ENCODE results near the gene IRF7. TPM values are rescaled to one million over a fixed set of nuclear protein-coding genes. Genes with fewer than 3 reads are reported as not detected.

IRF7 gene
- total and polyA plus RNA-seq, 2 experiments from 2014 or later = 12.3 to 17.3 TPM

DNA sequence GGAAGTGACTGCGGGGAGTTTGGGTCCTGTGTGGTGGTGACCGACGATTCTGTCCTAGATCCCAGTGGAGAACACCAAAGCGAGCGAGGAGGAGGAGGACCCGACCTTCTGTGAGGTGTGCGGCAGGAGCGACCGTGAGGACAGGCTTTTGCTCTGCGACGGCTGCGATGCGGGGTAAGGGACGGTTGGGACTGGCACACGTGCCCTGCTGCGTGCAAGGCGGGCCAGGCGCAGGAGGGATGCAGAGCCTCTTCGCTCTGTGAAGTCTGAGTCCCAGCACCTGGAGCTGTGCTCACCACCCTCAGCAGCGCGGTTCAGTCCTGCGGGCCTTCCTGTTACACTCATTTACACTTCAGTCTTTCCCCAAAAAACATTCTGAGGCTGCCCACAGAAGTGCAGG, 23.2 kb downstream of the IRF7 start:
- H3K4me1 Mint-ChIP-seq = no peaks in the 10 kb centered on the region; the same call in 2 of the 3 replicates
- H4K20me1 ChIP-seq (replicated peaks; ENCODE audit: insufficient read depth) = peaks cover 24% of the 10 kb centered on the region
- H3K36me3 ChIP-seq (ENCODE audit: insufficient read depth) = peaks cover 22% of the 10 kb centered on the region; the same call in 1 of the 2 replicates

More for the DNA sequence above, 23.2 kb downstream of the IRF7 start:
- no peak overlapping the region for H3K27ac ChIP-seq (ENCODE audit: low read depth)
- peaks cover 19% of the 10 kb centered on the region; the same call in 1 of the 2 replicates for H3K79me2 ChIP-seq (replicated peaks; ENCODE audit: insufficient read depth)
- no peaks in the 10 kb centered on the region for H3K9me2 ChIP-seq (ENCODE audit: insufficient read depth)
- H3K36me3 Mint-ChIP-seq (ENCODE audit: low read depth) = peaks cover 83% of the 10 kb centered on the region
- TF ChIP-seq ZNF331 (CRISPR knock-in tag; IDR thresholded peaks at IDR 0.05; ENCODE audit: low read depth) (no peak), JUNB (IDR thresholded peaks at IDR 0.05; ENCODE audit: unreplicated experiment) (no peak), ZNF114 (CRISPR knock-in tag; IDR thresholded peaks at IDR 0.05) (no peak), NANOG (IDR thresholded peaks at IDR 0.05; ENCODE audit: borderline replicate concordance) (no peak), EZH2 (IDR thresholded peaks at IDR 0.05; ENCODE audit: low read depth, unreplicated experiment) (no peak), EZH2phosphoT487 (IDR thresholded peaks at IDR 0.05; ENCODE audit: unreplicated experiment) (no peak), CREB1 (CRISPR knock-in tag; IDR thresholded peaks at IDR 0.05; ENCODE audit: low read depth) (no peak)
- TF ChIP-seq, protein P1, sequence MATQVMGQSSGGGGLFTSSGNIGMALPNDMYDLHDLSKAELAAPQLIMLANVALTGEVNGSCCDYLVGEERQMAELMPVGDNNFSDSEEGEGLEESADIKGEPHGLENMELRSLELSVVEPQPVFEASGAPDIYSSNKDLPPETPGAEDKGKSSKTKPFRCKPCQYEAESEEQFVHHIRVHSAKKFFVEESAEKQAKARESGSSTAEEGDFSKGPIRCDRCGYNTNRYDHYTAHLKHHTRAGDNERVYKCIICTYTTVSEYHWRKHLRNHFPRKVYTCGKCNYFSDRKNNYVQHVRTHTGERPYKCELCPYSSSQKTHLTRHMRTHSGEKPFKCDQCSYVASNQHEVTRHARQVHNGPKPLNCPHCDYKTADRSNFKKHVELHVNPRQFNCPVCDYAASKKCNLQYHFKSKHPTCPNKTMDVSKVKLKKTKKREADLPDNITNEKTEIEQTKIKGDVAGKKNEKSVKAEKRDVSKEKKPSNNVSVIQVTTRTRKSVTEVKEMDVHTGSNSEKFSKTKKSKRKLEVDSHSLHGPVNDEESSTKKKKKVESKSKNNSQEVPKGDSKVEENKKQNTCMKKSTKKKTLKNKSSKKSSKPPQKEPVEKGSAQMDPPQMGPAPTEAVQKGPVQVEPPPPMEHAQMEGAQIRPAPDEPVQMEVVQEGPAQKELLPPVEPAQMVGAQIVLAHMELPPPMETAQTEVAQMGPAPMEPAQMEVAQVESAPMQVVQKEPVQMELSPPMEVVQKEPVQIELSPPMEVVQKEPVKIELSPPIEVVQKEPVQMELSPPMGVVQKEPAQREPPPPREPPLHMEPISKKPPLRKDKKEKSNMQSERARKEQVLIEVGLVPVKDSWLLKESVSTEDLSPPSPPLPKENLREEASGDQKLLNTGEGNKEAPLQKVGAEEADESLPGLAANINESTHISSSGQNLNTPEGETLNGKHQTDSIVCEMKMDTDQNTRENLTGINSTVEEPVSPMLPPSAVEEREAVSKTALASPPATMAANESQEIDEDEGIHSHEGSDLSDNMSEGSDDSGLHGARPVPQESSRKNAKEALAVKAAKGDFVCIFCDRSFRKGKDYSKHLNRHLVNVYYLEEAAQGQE (IDR thresholded peaks at IDR 0.05; ENCODE audit: unreplicated experiment) = no peak
- TF ChIP-seq, protein P2, sequence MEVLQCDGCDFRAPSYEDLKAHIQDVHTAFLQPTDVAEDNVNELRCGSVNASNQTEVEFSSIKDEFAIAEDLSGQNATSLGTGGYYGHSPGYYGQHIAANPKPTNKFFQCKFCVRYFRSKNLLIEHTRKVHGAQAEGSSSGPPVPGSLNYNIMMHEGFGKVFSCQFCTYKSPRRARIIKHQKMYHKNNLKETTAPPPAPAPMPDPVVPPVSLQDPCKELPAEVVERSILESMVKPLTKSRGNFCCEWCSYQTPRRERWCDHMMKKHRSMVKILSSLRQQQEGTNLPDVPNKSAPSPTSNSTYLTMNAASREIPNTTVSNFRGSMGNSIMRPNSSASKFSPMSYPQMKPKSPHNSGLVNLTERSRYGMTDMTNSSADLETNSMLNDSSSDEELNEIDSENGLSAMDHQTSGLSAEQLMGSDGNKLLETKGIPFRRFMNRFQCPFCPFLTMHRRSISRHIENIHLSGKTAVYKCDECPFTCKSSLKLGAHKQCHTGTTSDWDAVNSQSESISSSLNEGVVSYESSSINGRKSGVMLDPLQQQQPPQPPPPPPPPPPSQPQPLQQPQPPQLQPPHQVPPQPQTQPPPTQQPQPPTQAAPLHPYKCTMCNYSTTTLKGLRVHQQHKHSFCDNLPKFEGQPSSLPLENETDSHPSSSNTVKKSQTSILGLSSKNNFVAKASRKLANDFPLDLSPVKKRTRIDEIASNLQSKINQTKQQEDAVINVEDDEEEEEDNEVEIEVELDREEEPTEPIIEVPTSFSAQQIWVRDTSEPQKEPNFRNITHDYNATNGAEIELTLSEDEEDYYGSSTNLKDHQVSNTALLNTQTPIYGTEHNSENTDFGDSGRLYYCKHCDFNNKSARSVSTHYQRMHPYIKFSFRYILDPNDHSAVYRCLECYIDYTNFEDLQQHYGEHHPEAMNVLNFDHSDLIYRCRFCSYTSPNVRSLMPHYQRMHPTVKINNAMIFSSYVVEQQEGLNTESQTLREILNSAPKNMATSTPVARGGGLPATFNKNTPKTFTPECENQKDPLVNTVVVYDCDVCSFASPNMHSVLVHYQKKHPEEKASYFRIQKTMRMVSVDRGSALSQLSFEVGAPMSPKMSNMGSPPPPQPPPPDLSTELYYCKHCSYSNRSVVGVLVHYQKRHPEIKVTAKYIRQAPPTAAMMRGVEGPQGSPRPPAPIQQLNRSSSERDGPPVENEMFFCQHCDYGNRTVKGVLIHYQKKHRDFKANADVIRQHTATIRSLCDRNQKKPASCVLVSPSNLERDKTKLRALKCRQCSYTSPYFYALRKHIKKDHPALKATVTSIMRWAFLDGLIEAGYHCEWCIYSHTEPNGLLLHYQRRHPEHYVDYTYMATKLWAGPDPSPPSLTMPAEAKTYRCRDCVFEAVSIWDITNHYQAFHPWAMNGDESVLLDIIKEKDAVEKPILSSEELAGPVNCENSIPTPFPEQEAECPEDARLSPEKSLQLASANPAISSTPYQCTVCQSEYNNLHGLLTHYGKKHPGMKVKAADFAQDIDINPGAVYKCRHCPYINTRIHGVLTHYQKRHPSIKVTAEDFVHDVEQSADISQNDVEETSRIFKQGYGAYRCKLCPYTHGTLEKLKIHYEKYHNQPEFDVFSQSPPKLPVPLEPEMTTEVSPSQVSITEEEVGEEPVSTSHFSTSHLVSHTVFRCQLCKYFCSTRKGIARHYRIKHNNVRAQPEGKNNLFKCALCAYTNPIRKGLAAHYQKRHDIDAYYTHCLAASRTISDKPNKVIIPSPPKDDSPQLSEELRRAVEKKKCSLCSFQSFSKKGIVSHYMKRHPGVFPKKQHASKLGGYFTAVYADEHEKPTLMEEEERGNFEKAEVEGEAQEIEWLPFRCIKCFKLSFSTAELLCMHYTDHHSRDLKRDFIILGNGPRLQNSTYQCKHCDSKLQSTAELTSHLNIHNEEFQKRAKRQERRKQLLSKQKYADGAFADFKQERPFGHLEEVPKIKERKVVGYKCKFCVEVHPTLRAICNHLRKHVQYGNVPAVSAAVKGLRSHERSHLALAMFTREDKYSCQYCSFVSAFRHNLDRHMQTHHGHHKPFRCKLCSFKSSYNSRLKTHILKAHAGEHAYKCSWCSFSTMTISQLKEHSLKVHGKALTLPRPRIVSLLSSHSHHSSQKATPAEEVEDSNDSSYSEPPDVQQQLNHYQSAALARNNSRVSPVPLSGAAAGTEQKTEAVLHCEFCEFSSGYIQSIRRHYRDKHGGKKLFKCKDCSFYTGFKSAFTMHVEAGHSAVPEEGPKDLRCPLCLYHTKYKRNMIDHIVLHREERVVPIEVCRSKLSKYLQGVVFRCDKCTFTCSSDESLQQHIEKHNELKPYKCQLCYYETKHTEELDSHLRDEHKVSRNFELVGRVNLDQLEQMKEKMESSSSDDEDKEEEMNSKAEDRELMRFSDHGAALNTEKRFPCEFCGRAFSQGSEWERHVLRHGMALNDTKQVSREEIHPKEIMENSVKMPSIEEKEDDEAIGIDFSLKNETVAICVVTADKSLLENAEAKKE (CRISPR knock-in tag; IDR thresholded peaks at IDR 0.05) = no peak
- H3K9me3 Mint-ChIP-seq = no peaks in the 10 kb centered on the region; the same call in none of the 3 replicates
- no peak overlapping the region for H2AFZ ChIP-seq
- no peak overlapping the region for H3K4me2 ChIP-seq
- no peak overlapping the region for H3K4me3 ChIP-seq
- DNase-seq (ENCODE audit: low spot score) (no peak), ATAC-seq (no peak)
- H3K27me3 Mint-ChIP-seq (ENCODE audit: insufficient read depth, low read depth, poor library complexity) = peaks cover 18% of the 10 kb centered on the region
- H3K27me3 ChIP-seq (ENCODE audit: insufficient read depth) = no peaks in the 10 kb centered on the region
- H3K27ac Mint-ChIP-seq = no peak overlapping the region
- peaks cover 19% of the 10 kb centered on the region for H3F3A ChIP-seq (replicated peaks; ENCODE audit: low read depth)
- no peak overlapping the region; the same call in 2 of the 3 replicates for H3K4me3 Mint-ChIP-seq
- no peaks in the 10 kb centered on the region for H3K4me1 ChIP-seq (ENCODE audit: insufficient read depth)
